ENCODE measurements around the gene TAF11L13.
"Not testable (repeated sequence)": the region's sequence is repeated elsewhere in the genome, so short reads cannot be mapped to it uniquely, and the experiment has no call there.

Gene TAF11L13

DNA sequence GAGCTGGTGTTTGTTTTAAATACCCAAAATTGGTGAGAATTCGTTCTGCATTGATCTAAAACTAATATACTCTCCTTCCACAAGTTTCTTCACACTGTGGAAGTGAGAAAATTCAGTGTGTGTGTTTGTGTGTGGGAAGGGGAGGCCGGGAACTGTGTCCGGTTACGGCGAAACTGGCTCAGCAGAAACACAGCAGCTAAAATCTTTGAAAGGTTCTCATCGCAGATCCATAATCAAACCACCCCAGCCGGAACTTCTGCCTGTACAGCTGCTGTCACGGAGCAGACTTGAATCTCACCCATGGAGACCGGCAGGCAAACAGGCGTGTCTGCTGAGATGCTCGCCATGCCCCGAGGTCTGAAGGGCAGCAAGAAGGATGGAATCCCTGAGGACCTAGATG, at the start of gene TAF11L13:
TSS of gene TAF11L13 (plus strand) at position 301 of the 400 bp plus-strand sequence.
- not testable (repeated sequence) for DNase-seq (ENCODE audit: low read depth in 2 of 2)

DNA sequence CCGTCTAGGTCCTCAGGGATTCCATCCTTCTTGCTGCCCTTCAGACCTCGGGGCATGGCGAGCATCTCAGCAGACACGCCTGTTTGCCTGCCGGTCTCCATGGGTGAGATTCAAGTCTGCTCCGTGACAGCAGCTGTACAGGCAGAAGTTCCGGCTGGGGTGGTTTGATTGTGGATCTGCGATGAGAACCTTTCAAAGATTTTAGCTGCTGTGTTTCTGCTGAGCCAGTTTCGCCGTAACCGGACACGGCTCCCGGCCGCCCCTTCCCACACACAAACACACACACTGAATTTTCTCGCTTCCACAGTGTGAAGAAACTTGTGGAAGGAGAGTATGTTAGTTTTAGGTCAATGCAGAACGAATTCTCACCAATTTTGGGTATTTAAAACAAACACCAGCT, 46.2 kb upstream of the TAF11L13 start, which contains the start of gene TAF11L7:
TSS of gene TAF11L7 (minus strand) at position 101 of the 400 bp plus-strand sequence.
- DNase-seq (ENCODE audit: low read depth in 2 of 2) = not testable (repeated sequence)

DNA sequence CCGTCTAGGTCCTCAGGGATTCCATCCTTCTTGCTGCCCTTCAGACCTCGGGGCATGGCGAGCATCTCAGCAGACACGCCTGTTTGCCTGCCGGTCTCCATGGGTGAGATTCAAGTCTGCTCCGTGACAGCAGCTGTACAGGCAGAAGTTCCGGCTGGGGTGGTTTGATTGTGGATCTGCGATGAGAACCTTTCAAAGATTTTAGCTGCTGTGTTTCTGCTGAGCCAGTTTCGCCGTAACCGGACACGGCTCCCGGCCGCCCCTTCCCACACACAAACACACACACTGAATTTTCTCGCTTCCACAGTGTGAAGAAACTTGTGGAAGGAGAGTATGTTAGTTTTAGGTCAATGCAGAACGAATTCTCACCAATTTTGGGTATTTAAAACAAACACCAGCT, 41.0 kb upstream of the TAF11L13 start, which contains the start of gene TAF11L8:
TSS of gene TAF11L8 (minus strand) at position 101 of the 400 bp plus-strand sequence.
- DNase-seq (ENCODE audit: low read depth in 2 of 2) = not testable (repeated sequence)

DNA sequence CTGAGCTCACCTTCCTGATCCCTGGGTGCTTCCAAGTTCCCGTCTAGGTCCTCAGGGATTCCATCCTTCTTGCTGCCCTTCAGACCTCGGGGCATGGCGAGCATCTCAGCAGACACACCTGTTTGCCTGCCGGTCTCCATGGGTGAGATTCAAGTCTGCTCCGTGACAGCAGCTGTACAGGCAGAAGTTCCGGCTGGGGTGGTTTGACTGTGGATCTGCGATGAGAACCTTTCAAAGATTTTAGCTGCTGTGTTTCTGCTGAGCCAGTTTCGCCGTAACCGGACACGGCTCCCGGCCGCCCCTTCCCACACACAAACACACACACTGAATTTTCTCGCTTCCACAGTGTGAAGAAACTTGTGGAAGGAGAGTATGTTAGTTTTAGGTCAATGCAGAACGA, 37.6 kb upstream of the TAF11L13 start, which contains the start of gene TAF11L9:
TSS of gene TAF11L9 (minus strand) at position 140 of the 400 bp plus-strand sequence.
- DNase-seq (ENCODE audit: low read depth in 2 of 2) = not testable (repeated sequence)

DNA sequence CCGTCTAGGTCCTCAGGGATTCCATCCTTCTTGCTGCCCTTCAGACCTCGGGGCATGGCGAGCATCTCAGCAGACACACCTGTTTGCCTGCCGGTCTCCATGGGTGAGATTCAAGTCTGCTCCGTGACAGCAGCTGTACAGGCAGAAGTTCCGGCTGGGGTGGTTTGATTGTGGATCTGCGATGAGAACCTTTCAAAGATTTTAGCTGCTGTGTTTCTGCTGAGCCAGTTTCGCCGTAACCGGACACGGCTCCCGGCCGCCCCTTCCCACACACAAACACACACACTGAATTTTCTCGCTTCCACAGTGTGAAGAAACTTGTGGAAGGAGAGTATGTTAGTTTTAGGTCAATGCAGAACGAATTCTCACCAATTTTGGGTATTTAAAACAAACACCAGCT, 34.2 kb upstream of the TAF11L13 start, which contains the start of gene TAF11L10:
TSS of gene TAF11L10 (minus strand) at position 101 of the 400 bp plus-strand sequence.
- DNase-seq (ENCODE audit: low read depth in 2 of 2) = not testable (repeated sequence)

DNA sequence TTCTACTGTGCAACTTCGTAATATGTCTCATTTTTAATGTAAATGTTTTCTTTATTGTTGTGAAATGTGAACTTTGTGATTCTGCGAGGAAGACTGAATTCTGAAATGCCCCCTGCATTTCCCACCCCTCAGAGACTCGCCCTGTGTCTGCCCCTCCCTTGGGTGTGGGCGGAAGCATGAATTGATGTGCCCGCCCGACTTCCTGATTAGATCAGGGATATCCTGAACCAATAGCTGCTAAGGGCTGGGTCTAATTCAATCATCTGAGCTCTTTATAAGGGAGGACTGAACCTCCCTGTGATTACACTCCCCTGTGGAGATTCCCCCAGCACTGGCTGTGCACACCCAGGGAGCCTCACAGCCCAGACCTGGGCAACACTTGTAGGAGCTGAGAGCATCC, 28.0 kb upstream of the TAF11L13 start, which contains the start of gene TAF11L11:
TSS of gene TAF11L11 (plus strand) at position 304 of the 400 bp plus-strand sequence.
- not testable (repeated sequence) for DNase-seq (ENCODE audit: low read depth in 2 of 2)

DNA sequence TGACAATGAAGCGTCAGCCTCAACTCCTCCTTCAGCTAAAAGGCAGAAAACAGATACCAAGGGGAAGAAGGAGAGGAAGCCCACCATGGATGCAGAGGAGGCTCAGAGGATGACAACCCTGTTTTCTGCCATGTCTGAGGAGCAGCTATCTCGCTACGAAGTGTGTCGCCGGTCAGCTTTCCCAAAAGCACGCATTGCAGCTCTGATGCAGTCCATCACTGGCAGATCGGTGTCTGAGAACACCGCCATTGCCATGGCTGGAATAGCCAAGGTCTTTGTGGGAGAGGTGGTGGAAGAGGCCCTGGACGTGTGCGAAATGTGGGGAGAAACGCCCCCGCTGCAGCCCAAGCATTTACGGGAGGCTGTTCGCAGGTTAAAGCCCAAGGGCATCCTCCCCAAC, 26.9 kb upstream of the TAF11L13 start:
- DNase-seq (ENCODE audit: low read depth in 2 of 2) = no peak

DNA sequence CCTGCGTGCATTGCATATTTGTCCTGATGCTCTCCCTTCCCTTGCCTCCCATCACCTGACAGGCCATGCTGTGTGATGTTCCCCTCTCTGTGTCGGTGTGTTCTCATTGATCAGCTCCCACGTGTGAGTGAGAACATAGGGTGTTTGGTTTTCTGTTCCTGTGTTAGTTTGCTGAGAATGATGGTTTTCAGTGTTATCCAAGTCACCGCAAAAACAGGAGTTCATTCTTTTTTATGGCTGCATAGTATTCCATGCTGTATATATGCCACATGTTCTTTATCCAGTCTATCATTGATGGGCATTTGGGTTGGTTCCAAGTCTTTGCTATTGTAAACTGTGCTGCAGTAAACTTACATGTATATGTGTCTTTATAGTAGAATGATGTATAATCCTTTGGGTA, 24.4 kb upstream of the TAF11L13 start:
- DNase-seq (ENCODE audit: low read depth in 2 of 2) = not testable (repeated sequence)

DNA sequence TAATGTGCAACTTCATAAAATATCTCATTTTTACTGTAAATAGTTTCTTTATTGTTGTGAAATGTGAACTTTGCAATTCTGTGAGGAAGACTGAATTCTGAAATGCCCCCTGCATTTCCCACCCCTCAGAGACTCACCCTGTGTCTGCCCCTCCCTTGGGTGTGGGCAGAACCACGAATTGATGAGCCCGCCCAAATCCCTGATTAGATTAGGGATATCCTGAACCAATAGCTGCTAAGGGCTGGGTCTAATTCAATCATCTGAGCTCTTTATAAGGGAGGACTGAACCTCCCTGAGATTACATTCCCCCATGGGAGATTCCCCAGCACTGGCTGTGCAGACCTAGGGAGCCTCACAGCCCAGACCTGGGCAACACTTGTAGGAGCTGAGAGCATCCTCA, 21.8 kb upstream of the TAF11L13 start, which contains the start of gene TAF11L12:
TSS of gene TAF11L12 (plus strand) at position 301 of the 400 bp plus-strand sequence.
- DNase-seq (ENCODE audit: low read depth in 2 of 2) = not testable (repeated sequence)

DNA sequence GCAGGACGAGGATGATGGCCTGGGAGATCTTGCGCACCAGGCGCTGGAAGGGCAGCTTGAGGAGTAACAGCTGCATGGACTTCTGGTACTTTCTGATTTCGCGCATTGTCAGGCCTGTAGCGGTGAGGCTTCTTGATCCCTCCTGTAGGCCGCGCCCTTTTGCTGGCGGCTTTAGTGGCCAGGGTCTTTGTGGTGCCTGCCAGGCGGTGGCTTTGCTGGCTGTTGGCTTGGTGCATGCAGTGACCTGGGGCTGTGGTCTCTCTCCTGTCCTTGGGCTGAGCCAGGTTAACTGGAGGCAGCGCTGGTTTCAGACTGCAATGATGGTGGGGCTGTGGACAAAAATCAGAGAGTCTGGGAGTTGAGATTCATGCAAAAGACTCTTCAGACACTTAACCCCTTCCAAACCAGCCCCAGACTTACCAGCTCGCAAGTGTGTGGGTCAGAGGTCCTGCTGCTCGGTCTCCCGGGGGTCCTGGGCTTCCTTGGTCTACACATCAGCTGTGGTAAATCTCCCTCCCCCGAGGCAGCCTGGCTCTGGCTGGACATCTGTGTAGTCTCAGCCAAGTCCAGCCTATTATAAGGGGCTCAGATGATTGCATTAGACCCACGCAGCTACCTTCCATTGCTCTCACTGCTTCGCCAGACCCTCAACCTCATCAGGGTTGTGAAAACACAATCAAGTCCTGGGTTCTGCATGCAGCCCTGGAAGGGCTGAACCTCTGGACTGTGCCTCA, 16.8 kb upstream of the TAF11L13 start:
- DNase-seq (ENCODE audit: low read depth in 2 of 2) = no peak

DNA sequence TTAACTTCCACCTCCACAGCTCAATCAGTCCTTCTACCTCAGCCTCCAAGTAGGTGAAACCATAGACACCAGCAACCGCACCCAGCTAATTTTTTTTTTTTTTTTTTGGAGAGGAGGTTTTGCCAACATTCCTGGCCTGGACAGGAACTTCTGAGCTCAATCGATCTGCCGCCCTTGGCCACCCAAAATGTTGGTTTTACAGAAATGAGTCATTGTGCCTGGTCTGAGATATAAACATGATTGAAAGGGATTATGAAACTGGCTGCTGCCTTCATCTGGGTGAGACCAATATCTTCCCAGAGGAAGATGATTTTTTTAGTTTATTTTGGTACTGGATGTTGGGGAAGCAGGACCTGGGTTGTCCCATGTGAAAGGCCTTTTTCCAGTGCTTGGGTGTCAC, 12.5 kb upstream of the TAF11L13 start:
- no peak for DNase-seq (ENCODE audit: low read depth in 2 of 2)

DNA sequence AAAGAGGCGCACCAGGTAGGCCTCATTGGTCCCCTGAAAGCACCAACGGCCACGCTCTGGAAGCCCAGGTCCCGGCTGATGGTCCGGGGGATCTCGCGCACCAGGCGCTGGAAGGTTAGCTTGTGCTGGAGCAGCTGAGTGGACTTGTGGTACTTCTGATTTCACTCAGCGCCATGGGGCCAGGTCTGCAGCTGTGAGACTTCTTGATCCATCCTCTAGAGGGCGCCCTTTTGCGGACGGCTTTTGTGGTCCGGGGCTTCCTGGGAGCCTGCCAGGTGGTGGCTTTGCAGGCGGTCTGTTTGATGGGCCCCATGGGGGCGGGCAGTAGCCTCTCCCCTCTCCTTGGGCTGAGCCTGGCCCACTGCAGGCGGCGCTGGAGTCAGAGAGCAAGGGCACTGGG, 11.3 kb upstream of the TAF11L13 start:
- DNase-seq (ENCODE audit: low read depth in 2 of 2) = no peak

DNA sequence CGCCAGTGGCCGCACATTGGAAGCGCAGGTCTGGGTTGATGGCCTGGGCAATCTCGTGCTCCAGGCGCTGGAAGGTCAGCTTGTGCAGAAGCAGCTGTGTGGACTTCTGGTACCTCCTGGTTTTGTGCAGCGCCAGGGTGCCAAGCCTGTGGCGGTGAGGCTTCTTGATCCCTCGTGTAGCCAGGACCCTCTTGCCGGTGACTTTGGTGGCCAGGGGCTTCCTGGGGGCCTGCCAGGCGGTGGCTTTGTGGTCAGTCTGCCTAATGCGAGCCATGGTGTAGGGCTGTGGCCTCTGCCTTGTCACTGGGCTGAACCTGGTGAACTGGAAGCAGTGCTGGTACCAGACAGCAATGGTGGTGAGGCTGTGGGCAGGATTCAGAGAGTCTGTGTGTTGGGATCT, 6.2 kb upstream of the TAF11L13 start:
- DNase-seq (ENCODE audit: low read depth in 2 of 2) = no peak

DNA sequence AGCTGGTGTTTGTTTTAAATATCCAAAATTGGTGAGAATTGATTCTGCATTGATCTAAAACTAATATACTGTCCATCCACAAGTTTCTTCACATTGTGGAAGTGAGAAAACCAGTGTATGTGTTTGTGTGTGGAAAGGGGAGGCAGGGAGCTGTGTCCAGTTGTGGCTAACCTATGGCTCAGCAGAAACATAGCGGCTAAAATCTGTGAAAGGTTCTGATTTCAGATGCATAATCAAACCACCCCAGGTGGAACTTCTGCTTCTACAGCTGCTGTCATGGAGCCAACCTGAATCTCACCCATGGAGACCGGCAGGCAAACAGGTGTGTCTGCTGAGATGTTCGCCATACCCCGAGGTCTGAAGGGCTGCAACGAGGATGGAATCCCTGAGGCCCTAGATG, 2.3 kb downstream of the TAF11L13 start, which contains the start of gene TAF11L14:
TSS of gene TAF11L14 (plus strand) at position 301 of the 400 bp plus-strand sequence.
- DNase-seq (ENCODE audit: low read depth in 2 of 2) = no peak

DNA sequence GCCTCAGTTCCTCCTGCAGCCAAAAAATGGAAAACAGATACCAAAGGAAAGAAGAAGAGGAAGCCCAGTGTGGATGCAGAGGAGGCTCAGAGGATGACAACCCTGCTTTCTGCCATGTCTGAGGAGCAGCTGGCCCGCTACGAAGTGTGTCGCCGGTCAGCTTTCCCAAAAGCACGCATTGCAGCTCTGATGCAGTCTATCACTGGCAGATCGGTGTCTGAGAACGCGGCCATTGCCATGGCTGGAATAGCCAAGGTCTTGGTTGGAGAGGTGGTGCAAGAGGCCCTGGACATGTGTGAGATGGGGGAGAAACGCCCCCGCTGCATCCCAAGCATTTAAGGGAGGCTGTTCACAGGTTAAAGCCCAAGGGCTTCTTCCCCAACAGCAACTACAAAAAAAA, 17.3 kb downstream of the TAF11L13 start:
- DNase-seq (ENCODE audit: low read depth in 2 of 2) = not testable (repeated sequence)

DNA sequence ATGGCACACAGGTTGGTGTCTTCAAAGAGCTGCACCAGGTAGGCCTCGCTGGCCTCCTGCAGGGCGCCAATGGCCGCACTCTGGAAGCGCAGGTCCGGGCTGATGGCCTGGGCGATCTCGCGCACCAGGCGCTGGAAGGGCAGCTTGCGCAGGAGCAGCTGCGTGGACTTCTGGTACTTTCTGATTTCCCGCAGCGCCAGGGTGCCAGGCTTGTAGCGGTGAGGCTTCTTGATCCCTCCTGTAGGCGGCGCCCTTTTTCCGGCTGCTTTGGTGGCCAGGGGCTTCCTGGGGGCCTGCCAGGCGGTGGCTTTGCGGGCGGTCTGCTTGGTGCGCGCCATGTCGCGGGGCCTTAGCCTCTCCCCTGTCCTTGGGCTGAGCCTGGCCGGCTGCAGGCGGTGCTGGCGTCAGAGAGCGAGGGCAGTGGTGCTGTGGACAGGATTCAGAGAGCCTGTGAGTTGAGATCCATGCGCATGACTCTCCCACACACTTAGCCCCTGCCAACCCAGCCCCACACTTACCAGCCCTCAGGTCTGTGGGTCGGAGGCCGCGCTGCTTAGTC, 23.4 kb downstream of the TAF11L13 start:
- DNase-seq (ENCODE audit: low read depth in 2 of 2) = not testable (repeated sequence)

DNA sequence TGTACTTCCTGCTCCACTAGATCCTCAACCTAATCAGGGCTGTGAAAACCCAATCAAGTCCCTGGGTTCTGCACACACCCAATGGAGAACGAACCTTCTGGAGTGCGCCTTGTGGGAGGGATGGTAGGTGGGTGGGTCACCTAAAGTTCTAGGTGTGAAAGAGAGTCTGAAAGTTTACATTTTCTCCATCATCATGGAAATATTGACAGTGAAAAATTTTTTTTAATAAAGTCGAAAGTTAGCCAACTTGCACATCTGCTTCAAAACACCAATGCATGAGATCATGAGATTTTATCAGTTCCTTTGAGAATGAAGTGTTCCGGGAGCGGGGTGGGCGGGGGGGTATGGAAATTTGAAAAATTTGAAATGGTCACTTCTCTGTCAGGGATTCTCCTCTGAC, 24.0 kb downstream of the TAF11L13 start:
- DNase-seq (ENCODE audit: low read depth in 2 of 2) = no peak

DNA sequence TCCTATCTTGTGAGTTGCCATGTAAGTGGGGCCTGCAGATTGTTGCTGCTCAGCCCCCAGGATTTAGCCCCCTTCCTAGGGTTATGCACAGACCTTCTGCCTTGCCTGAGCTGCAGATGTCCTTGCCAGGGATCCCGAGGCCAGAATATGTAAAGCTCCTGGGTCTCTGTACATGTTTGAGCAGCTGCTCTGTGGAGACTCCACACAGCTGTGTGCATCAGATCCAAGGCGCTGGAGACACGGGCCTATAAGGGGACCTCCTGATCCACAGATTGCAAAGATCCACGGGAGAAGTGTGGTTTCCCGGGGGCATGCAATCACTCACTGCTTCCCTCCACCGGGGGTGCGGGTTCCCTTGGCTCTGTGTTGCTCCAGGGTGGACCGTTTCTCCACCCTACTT, 31.3 kb downstream of the TAF11L13 start:
- no peak for DNase-seq (ENCODE audit: low read depth in 2 of 2)

DNA sequence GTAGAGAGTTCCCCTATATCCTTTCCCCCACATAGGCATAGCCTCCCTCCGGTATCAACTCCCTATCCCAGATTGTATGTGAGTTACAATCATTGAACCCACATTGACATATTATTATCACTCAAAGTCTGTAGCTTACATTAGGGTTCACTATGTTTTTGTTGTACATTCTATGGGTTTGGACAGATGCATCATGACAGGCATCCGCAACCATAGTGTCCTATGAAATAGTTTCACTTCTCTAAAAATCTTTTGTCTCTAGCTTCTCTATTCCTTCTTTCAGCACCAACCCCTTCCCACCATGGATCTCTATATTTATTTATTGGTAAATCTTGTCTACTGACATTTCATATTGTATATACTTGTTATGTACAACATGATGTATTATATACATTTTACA, 33.9 kb downstream of the TAF11L13 start:
- DNase-seq (ENCODE audit: low read depth in 2 of 2) = no peak

DNA sequence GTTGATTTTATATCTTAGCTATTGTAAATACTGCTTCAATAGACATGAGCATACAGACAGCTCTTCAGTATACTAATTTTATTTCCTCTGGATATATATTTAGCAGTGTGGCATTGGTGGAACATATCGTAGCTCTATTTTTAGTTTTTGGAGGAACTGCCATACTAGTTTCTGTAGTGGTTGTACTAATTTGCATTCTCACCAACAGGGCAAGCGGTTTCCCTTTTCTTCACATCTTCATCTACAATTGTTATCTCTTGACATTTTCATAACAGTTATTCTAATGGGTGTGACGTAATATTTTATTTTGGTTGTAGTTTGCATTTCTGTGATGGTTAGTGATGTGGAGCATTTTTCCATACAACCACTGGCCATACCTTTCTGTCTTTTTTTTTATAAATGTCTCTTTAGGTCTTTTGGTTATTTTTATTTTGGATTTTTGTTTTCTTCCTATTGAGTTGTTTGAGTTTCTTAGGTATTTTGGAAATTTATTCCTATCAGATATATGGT, 34.9 kb downstream of the TAF11L13 start:
- no peak for DNase-seq (ENCODE audit: low read depth in 2 of 2)

DNA sequence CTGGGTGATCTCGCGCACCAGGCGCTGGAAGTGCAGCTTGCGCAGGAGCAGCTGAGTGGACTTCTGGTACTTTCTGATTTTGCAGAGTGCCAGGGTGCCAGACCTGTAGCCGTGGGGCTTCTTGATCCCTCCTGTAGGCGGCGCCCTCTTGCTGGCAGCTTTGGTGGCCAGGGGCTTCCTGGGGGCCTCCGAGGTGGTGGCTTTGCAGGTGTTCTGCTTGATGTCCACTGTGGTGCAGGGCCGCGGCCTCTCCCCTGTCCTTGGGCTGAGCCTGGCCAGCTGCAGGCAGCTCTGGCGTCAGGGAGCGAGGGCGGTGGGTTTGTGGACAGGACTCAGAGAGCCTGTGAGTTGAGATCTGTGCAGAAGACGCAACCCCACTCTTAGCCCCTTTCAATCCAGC, 38.5 kb downstream of the TAF11L13 start:
- DNase-seq (ENCODE audit: low read depth in 2 of 2) = no peak

DNA sequence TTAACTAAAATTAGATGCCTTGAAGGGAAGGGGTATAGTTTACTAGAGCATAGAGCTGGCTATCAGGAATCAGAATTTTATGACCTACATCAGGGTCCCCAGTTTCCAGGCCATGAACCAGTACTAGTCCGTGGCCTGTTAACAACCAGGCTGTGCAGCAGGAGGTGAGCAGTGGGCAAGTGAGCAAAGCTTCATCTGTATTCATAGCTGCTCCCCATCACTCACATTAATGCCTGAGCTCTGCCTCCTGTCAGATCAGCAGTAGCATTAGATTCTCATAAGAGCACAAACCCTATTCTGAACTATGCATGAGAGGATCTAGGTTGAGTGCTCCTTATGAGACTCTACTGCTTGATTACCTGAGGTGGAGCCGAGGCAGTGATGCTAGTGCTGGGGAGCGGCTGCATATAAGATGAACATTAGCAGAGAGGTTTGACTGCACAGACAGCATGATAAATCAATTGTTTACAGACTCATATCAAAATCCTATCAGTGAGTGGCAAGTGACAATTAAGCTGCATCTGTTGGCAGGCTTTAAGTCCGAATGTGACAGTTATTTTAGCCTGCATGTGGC, 47.0 kb downstream of the TAF11L13 start:
- DNase-seq (ENCODE audit: low read depth in 2 of 2) = no peak

Measured in stimulated activated CD8-positive, alpha-beta memory T cell treated with anti-CD3 and anti-CD28 coated beads, Interleukin-7, amount 100 ng/mL, for 1 hour (primary cell).